RWPE2 (cell line): Measurements from ENCODE around the gene BAIAP2L1.
"Not testable (repeated sequence)": the region's sequence is repeated elsewhere in the genome, so short reads cannot be mapped to it uniquely, and the experiment has no call there.

Experiments used
- ATAC-seq: fragments of 200-7000 bp; cut with Tn5 transposase; 3 replicates; pipeline ENCODE4 v1.9.1; 2021; ENCODE audit warnings: low read depth
- DNase-seq: peaks from one replicate; pipeline ENCODE4 v3.0.0-alpha.2; 2020; ENCODE audit warnings: low spot score
- H3K27ac ChIP-seq: fragments of 450-650 bp; 2 replicates; pipeline ENCODE4 v1.5.1; 2017; ENCODE audit warnings: mild to moderate bottlenecking; ENCODE audit not compliant: poor library complexity, severe bottlenecking
- H3K27me3 ChIP-seq: fragments of 250-450 bp; sonication (Bioruptor Pico); 2 replicates; pipeline ENCODE4 v1.5.1; 2021; ENCODE audit warnings: mild to moderate bottlenecking, moderate library complexity; ENCODE audit not compliant: insufficient read depth, poor library complexity, severe bottlenecking
- H3K36me3 ChIP-seq: fragments of 250-450 bp; sonication (Bioruptor Pico); 2 replicates; pipeline ENCODE4 v1.5.1; 2020; ENCODE audit warnings: low read depth, mild to moderate bottlenecking, moderate library complexity
- H3K4me1 ChIP-seq: fragments of 250-450 bp; sonication (Bioruptor Pico); 2 replicates; pipeline ENCODE4 v1.5.1; 2021; ENCODE audit warnings: mild to moderate bottlenecking, moderate library complexity; ENCODE audit not compliant: insufficient read depth, poor library complexity, severe bottlenecking
- H3K4me3 ChIP-seq: fragments of 250-450 bp; sonication (Bioruptor Pico); 2 replicates; pipeline ENCODE4 v1.5.1; 2021; ENCODE audit warnings: mild to moderate bottlenecking, moderate library complexity; ENCODE audit not compliant: severe bottlenecking
- H3K9me3 ChIP-seq: fragments of 250-450 bp; sonication (Bioruptor Pico); 2 replicates; pipeline ENCODE4 v1.5.1; 2021; ENCODE audit warnings: mild to moderate bottlenecking, moderate library complexity; ENCODE audit not compliant: severe bottlenecking
- CTCF ChIP-seq: fragments of 450-650 bp; IDR thresholded peaks from one replicate; pipeline ENCODE4 v1.5.1; 2017; ENCODE audit warnings: mild to moderate bottlenecking, moderate library complexity; ENCODE audit not compliant: poor library complexity, severe bottlenecking

BAIAP2L1 gene

DNA sequence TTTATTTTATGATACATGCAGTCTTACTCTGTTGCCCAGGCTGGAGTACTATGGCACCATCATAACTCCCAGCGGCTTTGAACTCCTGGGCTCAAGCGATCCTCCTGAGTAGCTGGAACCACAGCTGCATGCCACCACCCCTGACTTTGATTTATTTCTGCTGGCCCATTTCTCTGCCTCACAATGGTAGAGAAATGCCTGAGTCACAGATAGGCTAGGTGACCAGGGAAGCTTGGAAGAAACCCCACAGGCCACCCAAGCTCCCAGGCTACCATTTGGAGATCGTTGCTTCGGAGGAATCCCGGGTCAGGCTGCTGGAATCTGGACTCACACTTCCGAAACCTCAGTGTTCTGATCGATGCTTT lies 17.4 kb upstream of the BAIAP2L1 start:
- Histone ChIP-seq H3K9me3 (no peaks in the 10 kb centered on the region), H3K27ac (peak overlapping the region; percentile 72), H3K4me1 (peaks cover 25% of the 10 kb centered on the region), H3K27me3 (no peaks in the 10 kb centered on the region), H3K4me3 (no peak overlapping the region), H3K36me3 (no peaks in the 10 kb centered on the region)
- ATAC-seq (no peak), DNase-seq (no peak)
- TF ChIP-seq CTCF, result no peak

- not testable (repeated sequence) for DNase-seq, H3K4me3 ChIP-seq, H3K36me3 ChIP-seq, H3K9me3 ChIP-seq, H3K27me3 ChIP-seq, ATAC-seq
- peaks cover 25% of the 10 kb centered on the region for H3K4me1 ChIP-seq
- H3K27ac ChIP-seq, result peak overlapping the region; percentile 72
Measured at GRCh38 chr7:98417604-98418270, 16.8 kb upstream of the BAIAP2L1 start.

DNA sequence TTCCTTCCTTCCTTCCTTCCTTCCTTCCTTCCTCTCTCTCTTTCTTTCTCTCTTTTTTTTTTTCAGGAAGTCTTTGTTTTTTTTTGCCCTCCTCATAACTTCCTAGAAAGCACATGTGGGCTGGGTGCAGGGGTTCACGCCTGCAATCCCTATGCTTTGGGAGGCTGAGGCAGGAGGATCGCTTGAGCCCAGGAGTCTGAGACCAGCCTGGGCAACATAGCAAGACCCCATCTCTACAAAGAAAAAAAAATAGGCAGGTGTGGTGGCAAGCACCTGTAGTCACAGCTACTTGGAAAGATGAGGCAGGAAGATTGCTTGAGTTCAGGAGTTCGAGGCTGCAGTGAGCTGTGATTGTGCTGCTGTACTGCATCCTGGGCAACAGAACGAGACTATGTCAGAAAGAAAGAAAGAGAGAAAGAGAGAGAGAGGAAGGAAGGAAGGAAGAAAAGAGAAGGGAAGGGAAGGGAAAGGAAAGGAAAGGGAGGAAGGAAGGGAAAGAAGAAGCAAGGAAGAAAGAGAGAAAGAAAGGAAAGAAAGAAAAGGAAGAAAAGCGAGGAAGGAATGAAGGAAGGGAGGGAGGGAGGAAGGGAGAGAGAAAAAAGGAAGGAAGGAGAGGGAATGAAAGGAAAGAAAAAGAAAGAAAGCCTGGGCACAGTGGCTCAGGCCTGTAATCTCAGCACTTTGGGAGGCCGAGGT lies 13.5 kb upstream of the BAIAP2L1 start:
- Histone ChIP-seq H3K4me1 (peaks cover 24% of the 10 kb centered on the region), H3K36me3 (no peaks in the 10 kb centered on the region), H3K27ac (no peak overlapping the region), H3K4me3 (no peak overlapping the region), H3K9me3 (no peaks in the 10 kb centered on the region), H3K27me3 (no peaks in the 10 kb centered on the region)
- no peak for DNase-seq
- no peak for ATAC-seq
- TF ChIP-seq CTCF, result no peak

DNA sequence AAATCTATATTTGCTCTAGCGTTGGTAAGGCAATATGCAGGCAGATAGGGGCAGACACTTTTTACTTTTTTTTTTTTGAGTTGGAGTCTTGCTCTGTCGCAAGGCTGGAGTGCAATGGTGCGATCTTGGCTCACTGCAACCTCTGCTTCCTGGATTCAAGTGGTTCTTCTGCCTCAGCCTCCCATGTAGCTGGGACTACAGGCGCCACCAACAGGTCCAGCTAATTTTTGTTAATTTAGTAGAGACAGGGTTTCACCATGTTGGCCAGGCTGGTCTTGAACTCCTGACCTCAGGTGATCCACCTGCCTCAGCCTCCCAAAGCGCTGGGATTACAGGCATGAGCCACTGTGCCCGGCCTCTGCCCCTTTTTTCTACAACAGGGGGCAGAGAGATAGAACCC lies 12.8 kb upstream of the BAIAP2L1 start:
- TF ChIP-seq CTCF, result peak; percentile 11
- H3K36me3 ChIP-seq, DNase-seq, H3K27me3 ChIP-seq, H3K9me3 ChIP-seq, H3K4me3 ChIP-seq, H3K27ac ChIP-seq, ATAC-seq: not testable (repeated sequence)
- peaks cover 17% of the 10 kb centered on the region for H3K4me1 ChIP-seq

DNA sequence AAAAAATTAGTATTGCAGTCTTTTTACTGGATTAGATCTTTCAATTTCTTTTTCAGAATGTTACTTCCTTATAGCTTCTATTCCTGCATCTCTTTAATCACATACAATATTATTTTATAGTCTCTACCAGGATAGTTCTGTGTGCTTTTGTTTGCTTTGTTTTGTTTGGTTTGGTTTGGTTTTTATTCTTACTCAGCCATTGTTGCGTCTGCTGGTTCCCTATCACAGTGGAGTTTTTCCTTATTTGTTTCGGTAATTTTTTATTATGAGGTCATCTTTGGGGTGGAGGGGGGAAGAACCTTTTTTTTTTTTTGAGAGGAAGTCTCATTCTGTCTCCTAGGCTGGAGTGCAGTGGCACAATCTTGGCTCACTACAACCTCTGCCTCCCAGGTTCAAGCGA lies 9.0 kb upstream of the BAIAP2L1 start:
- TF ChIP-seq CTCF, result no peak
- Histone ChIP-seq H3K4me3 (no peak overlapping the region), H3K36me3 (no peaks in the 10 kb centered on the region), H3K27me3 (no peaks in the 10 kb centered on the region), H3K27ac (no peak overlapping the region), H3K9me3 (no peaks in the 10 kb centered on the region), H3K4me1 (no peaks in the 10 kb centered on the region)
- DNase-seq (no peak), ATAC-seq (no peak)

DNA sequence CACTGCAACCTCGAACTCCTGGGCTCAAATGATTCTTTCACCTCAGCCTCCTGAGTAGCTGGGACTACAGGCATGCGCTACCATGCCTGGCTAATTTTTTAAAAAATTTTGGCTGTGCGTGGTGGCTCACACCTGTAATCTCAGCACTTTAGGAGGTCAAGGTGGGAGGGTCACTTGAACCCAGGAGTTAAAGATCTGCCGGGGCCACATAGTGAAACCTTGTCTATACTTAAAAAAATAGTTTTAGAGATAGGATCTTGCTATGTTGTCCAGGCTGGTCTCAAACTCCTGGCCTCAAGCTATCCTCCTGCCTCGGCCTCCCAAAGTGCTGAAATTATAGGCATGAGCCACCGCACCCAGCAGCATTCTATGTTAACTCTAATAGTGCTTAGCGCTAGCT lies 7.3 kb upstream of the BAIAP2L1 start:
- not testable (repeated sequence) for H3K36me3 ChIP-seq

More for the DNA sequence above, 7.3 kb upstream of the BAIAP2L1 start:
- not testable (repeated sequence) for H3K4me1 ChIP-seq, ATAC-seq, DNase-seq, H3K4me3 ChIP-seq, H3K27ac ChIP-seq, H3K27me3 ChIP-seq, H3K9me3 ChIP-seq
